Measurements from ENCODE around the gene CASP8.

- TF ChIP-seq POLR2AphosphoS5 (IDR thresholded peaks at IDR 0.05; ENCODE audit: low read depth, low read length) = no peak
- TF ChIP-seq TAF1 (IDR thresholded peaks at IDR 0.05; ENCODE audit: borderline replicate concordance, insufficient read depth, low read length) = no peak
- no peak for TF ChIP-seq REST (IDR thresholded peaks at IDR 0.05; ENCODE audit: insufficient read depth in 1 of 2, low read depth in 2 of 2, low read length in 2 of 2)
- no peak for TF ChIP-seq FOXP2 (optimal IDR thresholded peaks at IDR 0.05; ENCODE audit: borderline replicate concordance, extremely low read depth, extremely low read length, insufficient read depth)
- no peak for TF ChIP-seq SIN3A (IDR thresholded peaks at IDR 0.05; ENCODE audit: borderline replicate concordance, insufficient read depth, low read length)
Measured at GRCh38 chr2:201280191-201281040, 20.1 kb downstream of the CASP8 start.
